Skeletal muscle tissue (tissue), 1 donor: Measurements from ENCODE around the gene CALHM6. TPM values are rescaled to one million over a fixed set of nuclear protein-coding genes. Genes with fewer than 3 reads are reported as not detected.

Experiments used
- total RNA-seq: library from RNA; depleted of rRNA; stranded (reverse); fragments of >200 nt; gene quantifications from one replicate; pipeline ENCODE4 v1.2.3, GENCODE V29; 2014

The CALHM6 gene
- total RNA-seq, 1 donor from 2014 or later: 8.9 TPM

Other genes starting within 250 kb of the CALHM6 start
- 8.4 TPM for gene TSPYL4, start 207.3 kb upstream of the CALHM6 start, total RNA-seq
- 79.9 TPM for gene TSPYL1, start 181.4 kb upstream of the CALHM6 start, total RNA-seq
- 26.1 TPM for gene DSE, start 90.4 kb upstream of the CALHM6 start, total RNA-seq
- gene CALHM5, start 50.3 kb downstream of the CALHM6 start, total RNA-seq: 4.2 TPM
- gene TRAPPC3L, start 84.3 kb downstream of the CALHM6 start, total RNA-seq: 0.52 TPM
- not detected for gene CALHM4, start 92.4 kb downstream of the CALHM6 start, total RNA-seq
- gene RWDD1, start 110.1 kb downstream of the CALHM6 start, total RNA-seq: 8.9 TPM
- gene RSPH4A, start 155.1 kb downstream of the CALHM6 start, total RNA-seq: 0.52 TPM
- 10.4 TPM for gene ZUP1, start 207.4 kb downstream of the CALHM6 start, total RNA-seq
- 9.4 TPM for gene KPNA5, start 219.8 kb downstream of the CALHM6 start, total RNA-seq